Heart left ventricle (tissue), 13 donors: ENCODE measurements around the gene LTO1.

Experiments
- POLR2A ChIP-seq, 2 donors: fragments of 450-650 bp; IDR thresholded peaks; one replicate each; pipeline ENCODE4 v1.6.1; 2017; ENCODE audit warnings: antibody characterized with exemption in 2 of 2, mild to moderate bottlenecking in 2 of 2, moderate library complexity in 2 of 2
- TF ChIP-seq, protein P1 (sequence below), 12 donors: fragments of 200-600 bp; sonication (generic) in 4 of 12; IDR thresholded peaks; one replicate each; pipeline versions ENCODE4 v1.5.0 to v1.8.0; 2018 to 2022; ENCODE audit warnings: antibody characterized with exemption in 12 of 12, mild to moderate bottlenecking in 5 of 12
- donor health status: ischemic (EF 13 %, LVEDD 7.1; RV severe dilation, severe dysfunction).
- donor health status: DM: no; HTN: yes; CAD: no.
- donor health status: DM: no; HTN: no; CAD: no.
- donor health status: ischemic (EF 25% LVEDD 6.9; RV normal size, moderate dysfunction).
- donor health status: ischemic (EF 25% LVEDD 5.7; RV mildly dilated, moderate dysfunction).
- donor health status: ischemic (EF 35%, LVEDD 5.7; RV mildly dilated, moderate dysfunction).
- donor health status: nonischemic (EF 11% LVEDD 7.7; RV severe dilation, severe dysfunction).
- donor health status: DM: yes; HTN: yes; CAD: no.
- donor health status: PGD.
- donor health status: ischemic (EF 29% LVEDD 5.4; RV normal size, mild dysfunction).
- donor health status: nonischemic (EF 23%, LVEDD 6.1; RV moderate dilation, normal function).

DNA sequence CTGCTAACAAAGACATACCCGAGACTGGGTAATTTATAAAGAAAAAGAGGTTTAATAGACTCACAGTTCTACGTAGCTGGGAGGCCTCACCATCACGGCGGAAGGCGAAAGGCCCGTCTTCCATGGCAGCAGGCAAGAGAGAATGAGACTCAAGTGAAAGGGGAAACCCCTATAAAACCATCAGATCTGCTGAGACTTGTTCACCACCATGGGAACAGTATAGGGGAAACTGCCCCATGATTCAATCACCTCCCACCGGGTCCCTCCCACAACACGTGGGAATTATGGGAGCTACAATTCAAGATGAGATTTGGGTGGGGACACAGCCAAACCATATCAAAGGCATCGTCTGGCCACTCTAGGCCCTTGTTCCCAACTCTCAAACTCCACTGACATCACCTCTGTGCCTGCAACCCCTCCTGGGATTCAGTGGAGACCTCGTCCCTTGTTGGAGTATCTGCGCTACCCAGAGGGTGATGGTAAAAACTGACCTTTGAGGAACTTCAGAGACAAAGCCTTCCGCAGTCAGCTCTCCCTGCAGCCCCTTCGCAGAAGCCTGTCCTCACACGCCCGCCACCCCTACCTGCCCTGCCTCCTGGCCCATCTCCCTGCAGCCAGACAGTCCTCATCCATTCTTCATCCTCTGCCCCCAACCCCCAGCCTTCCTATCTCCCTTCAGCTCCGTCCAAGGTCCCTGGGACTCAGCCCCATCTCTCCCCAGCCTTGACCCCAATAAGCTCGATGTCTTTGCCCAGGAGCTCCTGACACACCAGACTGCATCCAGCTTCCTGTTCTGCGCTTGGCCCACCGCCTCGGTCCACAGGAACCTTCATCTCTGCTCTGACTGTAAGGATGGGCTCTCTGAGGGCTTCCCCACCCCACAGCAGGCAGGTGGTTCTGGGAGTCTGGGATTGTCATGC, 18.4 kb downstream of the LTO1 start:
- TF ChIP-seq, protein P1, sequence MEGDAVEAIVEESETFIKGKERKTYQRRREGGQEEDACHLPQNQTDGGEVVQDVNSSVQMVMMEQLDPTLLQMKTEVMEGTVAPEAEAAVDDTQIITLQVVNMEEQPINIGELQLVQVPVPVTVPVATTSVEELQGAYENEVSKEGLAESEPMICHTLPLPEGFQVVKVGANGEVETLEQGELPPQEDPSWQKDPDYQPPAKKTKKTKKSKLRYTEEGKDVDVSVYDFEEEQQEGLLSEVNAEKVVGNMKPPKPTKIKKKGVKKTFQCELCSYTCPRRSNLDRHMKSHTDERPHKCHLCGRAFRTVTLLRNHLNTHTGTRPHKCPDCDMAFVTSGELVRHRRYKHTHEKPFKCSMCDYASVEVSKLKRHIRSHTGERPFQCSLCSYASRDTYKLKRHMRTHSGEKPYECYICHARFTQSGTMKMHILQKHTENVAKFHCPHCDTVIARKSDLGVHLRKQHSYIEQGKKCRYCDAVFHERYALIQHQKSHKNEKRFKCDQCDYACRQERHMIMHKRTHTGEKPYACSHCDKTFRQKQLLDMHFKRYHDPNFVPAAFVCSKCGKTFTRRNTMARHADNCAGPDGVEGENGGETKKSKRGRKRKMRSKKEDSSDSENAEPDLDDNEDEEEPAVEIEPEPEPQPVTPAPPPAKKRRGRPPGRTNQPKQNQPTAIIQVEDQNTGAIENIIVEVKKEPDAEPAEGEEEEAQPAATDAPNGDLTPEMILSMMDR (IDR thresholded peaks at IDR 0.05) = no peak
- TF ChIP-seq POLR2A (IDR thresholded peaks at IDR 0.05) = no peak
